Motor neuron (in vitro differentiated cells): ENCODE measurements around the gene ZNF138. TPM values are rescaled to one million over a fixed set of nuclear protein-coding genes. Genes with fewer than 3 reads are reported as not detected.
"Not testable (repeated sequence)": the region's sequence is repeated elsewhere in the genome, so short reads cannot be mapped to it uniquely, and the experiment has no call there.

Source experiments
- ATAC-seq, 8 experiments: fragments of 200-7000 bp; cut with Tn5 transposase; replicated peaks in 6 of 8; 2 replicates each; pipeline ENCODE4 v1.8.0; 2021; ENCODE audit warnings: mild to moderate bottlenecking in 8 of 8, moderate library complexity in 8 of 8
- H3K27ac ChIP-seq, 2 donors: fragments of 250-450 bp; sonication (Bioruptor Pico); 2 replicates each; pipeline ENCODE4 v1.9.0; 2021; ENCODE audit warnings: antibody characterized with exemption in 2 of 2, mild to moderate bottlenecking in 2 of 2, moderate library complexity in 1 of 2
- H3K4me1 ChIP-seq, 2 donors: fragments of 250-450 bp; sonication (Bioruptor Pico); replicated peaks in 1 of 2; 2 replicates each; pipeline ENCODE4 v1.6.1; 2021; ENCODE audit warnings: antibody characterized with exemption in 2 of 2, mild to moderate bottlenecking in 2 of 2, moderate library complexity in 1 of 2
- H3K4me3 ChIP-seq, 5 donors: fragments of 250-450 bp; sonication (Bioruptor Pico); 2 replicates each; pipeline ENCODE4 v1.9.0; 2021; ENCODE audit warnings: antibody characterized with exemption in 5 of 5, mild to moderate bottlenecking in 5 of 5, moderate library complexity in 4 of 5
- WGBS, 10 experiments: fragments of 450-650 bp; shearing (Covaris generic); methylation state at CpG; one replicate each; pipeline ENCODE4 v1.0.0; 2022; 5-methylcytosine and 5-hydroxymethylcytosine counted together
- in situ Hi-C, 9 experiments: fragments of 400-800 bp; cut with MboI; loops; one replicate each; pipeline ENCODE4 v1.15.0; 2021; ENCODE audit warnings: low sequenced_read_pairs in 9 of 9, low pct_unique_long_range_greater_than_20kb in 2 of 9; ENCODE audit not compliant: unreplicated experiment in 9 of 9
- total RNA-seq, 8 experiments: library from RNA; unstranded; fragments of 300-600 nt; gene quantifications; 2 replicates each; pipeline versions ENCODE4 v1.2.3 to v1.2.4, GENCODE V29; 2022

Gene ZNF138
- total RNA-seq, 8 experiments from 2014 or later: 4.6 to 49.2 (median 20.2) TPM

GRCh38 chr7:64849924-64850499, 55.8 kb downstream of the ZNF138 start:
- Histone ChIP-seq H3K4me1 (no peaks in the 10 kb centered on the region), H3K4me3 (no peak overlapping the region), H3K27ac (no peak overlapping the region)
- WGBS, 10 experiments: 33 to 100% (median 74%) methylated on average over 2 to 7 of the region's 7 CpGs; no CpG with 5 or more reads in 1 of the 10 experiments
- ATAC-seq: no peak
- in situ Hi-C loops: no loop called here

DNA sequence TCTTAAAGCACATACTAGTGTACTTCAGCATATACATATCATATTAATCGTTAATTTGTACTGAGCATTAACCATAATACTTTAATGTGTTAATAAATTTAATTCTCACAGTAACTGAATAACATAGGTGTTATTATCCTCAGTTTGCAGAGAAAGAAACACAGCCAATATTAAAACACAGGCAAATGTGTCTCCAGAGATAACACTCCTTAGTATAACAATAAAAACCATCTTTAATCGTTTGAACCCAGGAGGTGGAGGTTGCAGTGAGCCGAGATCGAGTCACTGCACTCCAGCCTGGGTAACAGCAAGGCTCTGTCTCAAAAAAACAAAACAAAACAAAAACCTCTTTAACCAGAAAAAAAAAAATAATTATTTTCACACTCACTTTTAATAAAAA, 59.5 kb downstream of the ZNF138 start:
- no peak for ATAC-seq
- H3K27ac ChIP-seq: no peak overlapping the region
- no peaks in the 10 kb centered on the region for H3K4me1 ChIP-seq
- no peak overlapping the region for H3K4me3 ChIP-seq
- WGBS, 10 experiments: 45 to 100% (median 70%) methylated on average over 3 to 4 of the region's 4 CpGs
- in situ Hi-C loops: no loop called here

GRCh38 chr7:64854969-64855368, 60.7 kb downstream of the ZNF138 start:
- 0 to 100% (median 83%) methylated on average over 1 of the region's 1 CpG; no CpG with 5 or more reads in 3 of the 10 experiments for WGBS, 10 experiments

DNA sequence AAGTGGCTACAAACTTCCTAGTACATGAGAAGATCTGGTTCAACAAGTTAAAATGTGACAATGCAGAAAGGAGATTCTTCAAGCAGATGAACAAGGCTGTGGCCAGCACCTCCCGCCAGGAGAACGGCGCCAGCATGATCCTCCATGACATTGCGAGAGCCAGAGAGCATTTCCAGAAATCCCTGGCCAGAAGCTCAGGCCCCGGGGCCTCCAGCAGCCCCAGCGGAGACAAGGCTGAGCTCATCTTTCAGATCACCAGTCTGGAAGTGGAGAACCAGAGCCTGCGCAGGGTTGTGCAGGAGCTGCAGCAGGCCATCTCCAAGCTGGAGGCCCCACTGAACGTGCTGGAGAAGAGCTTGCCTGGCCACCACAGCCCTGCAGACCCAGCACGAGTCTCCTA, 68.8 kb downstream of the ZNF138 start:
- in situ Hi-C loops: no loop called here
- no peak overlapping the region for H3K27ac ChIP-seq
- H3K4me1 ChIP-seq: no peaks in the 10 kb centered on the region
- ATAC-seq: no peak
- 60 to 93% (median 78%) methylated on average over 1 to 8 of the region's 9 CpGs; no CpG with 5 or more reads in 4 of the 10 experiments for WGBS, 10 experiments
- no peak overlapping the region for H3K4me3 ChIP-seq

More at GRCh38 chr7:64854969-64855368, 60.7 kb downstream of the ZNF138 start:
- in situ Hi-C loops: no loop called here
- Histone ChIP-seq H3K4me3 (no peak overlapping the region), H3K4me1 (no peaks in the 10 kb centered on the region), H3K27ac (no peak overlapping the region)
- ATAC-seq: no peak

- H3K4me1 ChIP-seq, H3K4me3 ChIP-seq, in situ Hi-C loops, H3K27ac ChIP-seq, ATAC-seq: not testable (repeated sequence)
- 43 to 100% (median 70%) methylated on average over 1 to 3 of the region's 3 CpGs; no CpG with 5 or more reads in 5 of the 10 experiments for WGBS, 10 experiments
These were observed 69.3 kb downstream of the ZNF138 start for GRCh38 chr7:64863530-64863929.

DNA sequence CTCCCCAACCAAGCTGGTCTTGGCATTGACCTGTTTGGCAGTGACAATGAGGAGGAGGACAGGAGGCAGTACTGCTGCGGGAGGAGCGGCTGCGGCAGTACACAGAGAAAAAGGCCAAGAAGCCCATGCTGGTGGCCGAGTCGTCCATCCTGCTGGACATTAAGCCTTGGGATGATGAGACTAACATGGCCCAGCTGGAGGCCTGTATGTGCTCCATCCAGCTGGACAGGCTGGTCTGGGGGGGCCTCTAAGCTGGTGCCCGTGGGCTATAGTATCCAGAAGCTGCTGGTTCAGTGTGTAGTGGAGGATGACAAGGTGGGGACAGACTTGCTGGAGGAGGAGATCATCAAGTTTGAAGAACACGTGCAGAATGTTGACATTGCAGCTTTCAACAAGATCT, 69.7 kb downstream of the ZNF138 start:
- Histone ChIP-seq H3K27ac (no peak overlapping the region), H3K4me3 (no peak overlapping the region), H3K4me1 (no peaks in the 10 kb centered on the region)
- ATAC-seq: no peak
- in situ Hi-C loops: no loop called here
- WGBS, 10 experiments: 0 to 90% (median 39%) methylated on average over 1 to 7 of the region's 7 CpGs; no CpG with 5 or more reads in 1 of the 10 experiments

- Histone ChIP-seq H3K4me3 (no peak overlapping the region), H3K4me1 (no peaks in the 10 kb centered on the region), H3K27ac (no peak overlapping the region)
- in situ Hi-C loops: no loop called here
- no peak for ATAC-seq
- 40 to 94% (median 68%) methylated on average over 1 to 13 of the region's 18 CpGs; no CpG with 5 or more reads in 1 of the 10 experiments for WGBS, 10 experiments
These were observed 73.7 kb downstream of the ZNF138 start for GRCh38 chr7:64867863-64868440.

DNA sequence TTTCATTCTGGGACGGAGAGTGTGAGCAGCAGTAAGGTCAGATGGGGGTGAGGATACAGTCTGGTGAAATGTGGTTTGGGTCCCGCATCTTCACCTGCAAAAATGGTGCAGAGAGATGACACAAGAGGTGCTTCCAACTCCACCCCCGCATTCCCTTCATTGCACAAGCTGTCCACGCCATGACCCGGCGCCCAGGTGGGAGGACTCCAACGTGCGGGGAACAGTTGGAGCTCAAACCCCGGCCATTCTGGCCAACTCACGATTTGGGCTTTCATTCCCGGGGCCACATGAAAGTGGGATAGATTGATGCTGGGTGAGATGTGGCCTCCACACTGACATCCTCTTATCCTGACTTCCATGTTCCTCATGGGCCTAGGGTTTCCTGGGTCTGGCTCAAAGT, 74.3 kb downstream of the ZNF138 start:
- H3K27ac ChIP-seq: no peak overlapping the region
- ATAC-seq: no peak
- no peak overlapping the region for H3K4me3 ChIP-seq
- in situ Hi-C loops: no loop called here
- WGBS, 10 experiments: 40 to 87% (median 75%) methylated on average over 1 to 8 of the region's 11 CpGs; no CpG with 5 or more reads in 4 of the 10 experiments
- no peaks in the 10 kb centered on the region for H3K4me1 ChIP-seq

GRCh38 chr7:64869121-64869725, 75.0 kb downstream of the ZNF138 start:
- no peak overlapping the region for H3K4me3 ChIP-seq
- no peak overlapping the region for H3K27ac ChIP-seq
- H3K4me1 ChIP-seq: no peaks in the 10 kb centered on the region
- in situ Hi-C loops: no loop called here
- 10 to 71% (median 59%) methylated on average over 1 to 7 of the region's 8 CpGs; no CpG with 5 or more reads in 3 of the 10 experiments for WGBS, 10 experiments
- ATAC-seq: no peak

- WGBS, 10 experiments: 33 to 100% (median 74%) methylated on average over 1 to 10 of the region's 32 CpGs; no CpG with 5 or more reads in 2 of the 10 experiments
- H3K4me3 ChIP-seq: no peak overlapping the region
- H3K4me1 ChIP-seq: no peaks in the 10 kb centered on the region
- in situ Hi-C loops: no loop called here
- ATAC-seq: no peak
- no peak overlapping the region for H3K27ac ChIP-seq
These were observed 75.8 kb downstream of the ZNF138 start for GRCh38 chr7:64869912-64870562.

DNA sequence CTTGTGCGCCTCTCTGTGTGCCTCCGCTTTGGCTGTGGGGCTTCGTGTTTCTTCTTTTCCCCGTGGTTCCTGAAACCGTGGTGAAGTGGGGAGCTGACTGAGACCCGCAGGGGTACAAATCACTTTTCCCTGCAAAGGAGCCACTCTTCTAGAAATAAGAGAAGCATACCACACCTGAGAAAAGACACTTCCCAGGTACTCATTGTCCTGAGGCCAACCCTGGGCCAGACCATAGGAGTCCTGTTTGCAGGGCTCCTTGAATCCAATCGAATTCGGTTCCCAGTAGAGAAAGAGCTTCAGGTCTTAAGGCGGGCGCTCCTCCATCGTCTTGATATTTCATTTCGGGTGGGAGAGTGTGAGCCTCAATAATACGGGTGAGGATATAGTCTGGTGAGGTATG, 76.4 kb downstream of the ZNF138 start:
- in situ Hi-C loops: no loop called here
- 60 to 100% (median 86%) methylated on average over 1 to 13 of the region's 13 CpGs; no CpG with 5 or more reads in 2 of the 10 experiments for WGBS, 10 experiments
- Histone ChIP-seq H3K4me3 (no peak overlapping the region), H3K4me1 (no peaks in the 10 kb centered on the region), H3K27ac (no peak overlapping the region)
- ATAC-seq: no peak

DNA sequence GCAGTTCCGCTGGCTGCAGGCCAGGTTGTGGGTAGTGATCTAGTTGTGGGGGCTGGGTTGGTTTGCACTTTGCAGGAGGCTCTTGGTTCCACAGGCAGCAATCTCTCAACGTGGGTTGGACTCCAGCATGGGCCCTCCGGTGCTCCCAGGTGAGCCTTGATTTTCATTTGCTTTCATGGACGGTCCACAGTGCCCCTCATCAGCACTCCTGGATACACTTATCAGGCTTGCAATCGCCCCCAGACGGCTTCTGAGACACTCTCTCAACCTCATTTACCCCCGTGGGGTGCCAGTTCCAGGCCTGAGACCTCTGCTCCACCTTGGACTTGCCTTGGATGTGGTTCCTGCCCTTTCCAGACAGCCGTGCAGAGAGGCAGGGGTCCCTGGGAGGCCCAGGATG, 77.5 kb downstream of the ZNF138 start:
- 23 to 100% (median 50%) methylated on average over 2 to 6 of the region's 8 CpGs; no CpG with 5 or more reads in 3 of the 10 experiments for WGBS, 10 experiments
- no peak overlapping the region for H3K27ac ChIP-seq
- no peak for ATAC-seq
- in situ Hi-C loops: no loop called here
- H3K4me1 ChIP-seq: peaks cover 0 to under 1% of the 10 kb centered on the region in 2 donors
- H3K4me3 ChIP-seq: no peak overlapping the region
